A673 (cell line): ENCODE results near the gene ERP27. TPM values are rescaled to one million over a fixed set of nuclear protein-coding genes. Genes with fewer than 3 reads are reported as not detected.

Source experiments
- BruUV-seq: library from RNA; stranded (reverse); fragments of 400-500 nt; replicated peaks from 2 replicates; lab custom pipeline; 2021; lab: Mats Ljungman, UMichigan
- CTCF ChIA-PET: fragments of 300-600 bp; sonication (Branson Sonifier 250); formaldehyde crosslinking; loops from one replicate; lab custom pipeline; 2022; ENCODE audit warnings: antibody characterized with exemption; lab: Charles Lee
- POLR2A ChIA-PET: fragments of 300-600 bp; sonication (Branson Sonifier 250); formaldehyde crosslinking; loops from one replicate; lab custom pipeline; 2022; ENCODE audit warnings: antibody characterized with exemption; ENCODE audit not compliant: low non-redundant PET; lab: Charles Lee
- DNase-seq: peaks from one replicate; pipeline ENCODE4 v3.0.0-alpha.2; 2015; ENCODE audit warnings: low spot score
- H3K27ac ChIP-seq: fragments of 200-600 bp; sonication (generic); 2 replicates; pipeline ENCODE4 v1.5.1; 2016; ENCODE audit warnings: mixed run types, low read depth, mild to moderate bottlenecking, mixed read lengths, antibody characterized with exemption, low read length; ENCODE audit not compliant: poor library complexity, severe bottlenecking
- H3K27me3 ChIP-seq: fragments of 200-600 bp; sonication (generic); replicated peaks from 2 replicates; pipeline ENCODE4 v1.6.1; 2017; ENCODE audit warnings: mixed run types, low read depth, mild to moderate bottlenecking, mixed read lengths, antibody characterized with exemption, low read length; ENCODE audit not compliant: insufficient read depth, poor library complexity
- H3K36me3 ChIP-seq: fragments of 200-600 bp; sonication (generic); 2 replicates; pipeline ENCODE4 v1.6.1; 2016; ENCODE audit warnings: mixed run types, mild to moderate bottlenecking, mixed read lengths, antibody characterized with exemption, low read length; ENCODE audit not compliant: insufficient read depth, poor library complexity, severe bottlenecking
- H3K4me1 ChIP-seq: fragments of 200-600 bp; sonication (generic); 2 replicates; pipeline ENCODE4 v1.6.1; 2017; ENCODE audit warnings: mixed run types, mild to moderate bottlenecking, mixed read lengths, antibody characterized with exemption, low read length; ENCODE audit not compliant: insufficient read depth, poor library complexity, severe bottlenecking
- H3K4me3 ChIP-seq: fragments of 200-600 bp; sonication (generic); 2 replicates; pipeline ENCODE4 v1.5.1; 2016; ENCODE audit warnings: low read depth, mixed run types, mild to moderate bottlenecking, mixed read lengths, low read length; ENCODE audit not compliant: poor library complexity, severe bottlenecking
- H3K9me3 ChIP-seq: fragments of 200-600 bp; sonication (generic); 2 replicates; pipeline ENCODE4 v1.6.1; 2016; ENCODE audit warnings: mixed run types, low read depth, mild to moderate bottlenecking, mixed read lengths, antibody characterized with exemption, low read length; ENCODE audit not compliant: poor library complexity, severe bottlenecking
- EZH2 ChIP-seq: fragments of 200-600 bp; sonication (generic); IDR thresholded peaks from 2 replicates; pipeline ENCODE4 v1.6.1; 2017; ENCODE audit warnings: borderline replicate concordance, low read depth, mild to moderate bottlenecking, mixed read lengths, antibody characterized with exemption, low read length; ENCODE audit not compliant: poor library complexity, severe bottlenecking
- intact Hi-C: fragments of 100-400 bp; cut with micrococcal nuclease; formaldehyde crosslinking; loops from one replicate; pipeline ENCODE4 v1.10.0; 2022; ENCODE audit not compliant: unreplicated experiment
- total RNA-seq: library from RNA; stranded (reverse); gene quantifications from 2 replicates; pipeline ENCODE4 v1.2.3, GENCODE V29; 2021
- TF ChIP-seq, protein P1 (sequence below): fragments of 300-800, 200-600 bp; sonication (generic); conservative IDR thresholded peaks from 2 replicates; pipeline ENCODE4 v1.5.1; 2017; ENCODE audit warnings: low read depth, mild to moderate bottlenecking, antibody characterized with exemption, low read length, moderate library complexity, mixed read lengths

ERP27 gene
- total RNA-seq, 1 experiment from 2014 or later: not detected

DNA sequence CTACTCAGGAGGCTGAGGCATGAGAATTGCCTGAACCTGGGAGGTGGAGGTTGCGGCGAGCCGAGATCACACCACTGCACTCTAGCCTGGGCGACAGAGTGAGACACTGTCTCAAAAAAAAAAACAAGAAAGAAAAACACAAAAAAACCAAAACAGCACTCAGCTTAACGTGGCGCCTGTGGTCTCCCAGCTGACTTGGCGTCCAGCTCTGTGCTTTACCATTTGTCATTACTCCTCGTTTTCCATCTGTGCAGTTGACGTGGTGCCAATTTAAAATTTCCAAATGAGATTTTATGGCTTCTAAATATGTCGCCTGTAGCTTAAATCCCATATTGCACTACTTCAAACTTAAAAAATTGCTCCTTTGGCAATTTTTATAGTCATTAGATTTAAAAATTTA is 54.7 kb downstream of the ERP27 start:
- CTCF ChIA-PET: no interaction called here
- H3K4me1 ChIP-seq: peaks cover 19% of the 10 kb centered on the region
- H3K27me3 ChIP-seq: no peaks in the 10 kb centered on the region
- no peak for TF ChIP-seq EZH2
- TF ChIP-seq, protein P1, sequence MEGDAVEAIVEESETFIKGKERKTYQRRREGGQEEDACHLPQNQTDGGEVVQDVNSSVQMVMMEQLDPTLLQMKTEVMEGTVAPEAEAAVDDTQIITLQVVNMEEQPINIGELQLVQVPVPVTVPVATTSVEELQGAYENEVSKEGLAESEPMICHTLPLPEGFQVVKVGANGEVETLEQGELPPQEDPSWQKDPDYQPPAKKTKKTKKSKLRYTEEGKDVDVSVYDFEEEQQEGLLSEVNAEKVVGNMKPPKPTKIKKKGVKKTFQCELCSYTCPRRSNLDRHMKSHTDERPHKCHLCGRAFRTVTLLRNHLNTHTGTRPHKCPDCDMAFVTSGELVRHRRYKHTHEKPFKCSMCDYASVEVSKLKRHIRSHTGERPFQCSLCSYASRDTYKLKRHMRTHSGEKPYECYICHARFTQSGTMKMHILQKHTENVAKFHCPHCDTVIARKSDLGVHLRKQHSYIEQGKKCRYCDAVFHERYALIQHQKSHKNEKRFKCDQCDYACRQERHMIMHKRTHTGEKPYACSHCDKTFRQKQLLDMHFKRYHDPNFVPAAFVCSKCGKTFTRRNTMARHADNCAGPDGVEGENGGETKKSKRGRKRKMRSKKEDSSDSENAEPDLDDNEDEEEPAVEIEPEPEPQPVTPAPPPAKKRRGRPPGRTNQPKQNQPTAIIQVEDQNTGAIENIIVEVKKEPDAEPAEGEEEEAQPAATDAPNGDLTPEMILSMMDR: no peak
- H3K27ac ChIP-seq: no peak overlapping the region
- no peaks in the 10 kb centered on the region for H3K9me3 ChIP-seq
- H3K36me3 ChIP-seq: no peaks in the 10 kb centered on the region
- DNase-seq: no peak
- no TSS peak for BruUV-seq
- POLR2A ChIA-PET: no interaction called here
- no peak overlapping the region for H3K4me3 ChIP-seq
- intact Hi-C loops: no loop called here

DNA sequence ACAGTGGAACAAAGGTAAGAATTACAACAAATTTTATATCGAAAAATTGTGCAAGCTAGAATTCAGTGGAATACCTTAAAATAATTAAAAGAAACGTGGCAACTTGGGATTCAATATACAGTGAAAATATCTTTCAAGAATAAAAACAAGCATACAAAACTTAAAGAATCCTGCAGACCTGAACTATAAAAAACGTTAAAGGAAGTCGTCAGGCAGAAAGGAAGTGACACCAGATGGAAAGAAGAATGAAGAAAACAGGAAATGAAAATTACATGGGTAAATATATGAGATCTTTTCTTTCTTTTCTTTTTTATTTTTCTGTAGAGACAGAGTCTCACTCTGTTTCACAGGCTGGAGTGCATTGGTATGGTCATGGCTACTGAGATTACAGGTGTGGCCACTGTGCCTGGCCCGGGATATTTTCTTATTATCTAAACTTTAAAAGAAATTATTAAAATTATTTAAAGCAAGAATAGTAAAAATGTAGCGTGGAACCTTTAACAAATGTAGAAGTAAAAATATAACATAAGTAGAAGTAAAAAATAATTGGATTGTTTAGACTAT is 57.4 kb downstream of the ERP27 start:
- peaks cover 19% of the 10 kb centered on the region for H3K4me1 ChIP-seq
- no peaks in the 10 kb centered on the region for H3K9me3 ChIP-seq
- peak; percentile 24 for DNase-seq
- H3K4me3 ChIP-seq: no peak overlapping the region
- BruUV-seq: no TSS peak
- POLR2A ChIA-PET: no interaction called here
- intact Hi-C loops: no loop called here
- H3K36me3 ChIP-seq: no peaks in the 10 kb centered on the region
- H3K27me3 ChIP-seq: no peaks in the 10 kb centered on the region
- H3K27ac ChIP-seq: no peak overlapping the region
- TF ChIP-seq, protein P1: no peak
- no peak for TF ChIP-seq EZH2
- CTCF ChIA-PET: no interaction called here

DNA sequence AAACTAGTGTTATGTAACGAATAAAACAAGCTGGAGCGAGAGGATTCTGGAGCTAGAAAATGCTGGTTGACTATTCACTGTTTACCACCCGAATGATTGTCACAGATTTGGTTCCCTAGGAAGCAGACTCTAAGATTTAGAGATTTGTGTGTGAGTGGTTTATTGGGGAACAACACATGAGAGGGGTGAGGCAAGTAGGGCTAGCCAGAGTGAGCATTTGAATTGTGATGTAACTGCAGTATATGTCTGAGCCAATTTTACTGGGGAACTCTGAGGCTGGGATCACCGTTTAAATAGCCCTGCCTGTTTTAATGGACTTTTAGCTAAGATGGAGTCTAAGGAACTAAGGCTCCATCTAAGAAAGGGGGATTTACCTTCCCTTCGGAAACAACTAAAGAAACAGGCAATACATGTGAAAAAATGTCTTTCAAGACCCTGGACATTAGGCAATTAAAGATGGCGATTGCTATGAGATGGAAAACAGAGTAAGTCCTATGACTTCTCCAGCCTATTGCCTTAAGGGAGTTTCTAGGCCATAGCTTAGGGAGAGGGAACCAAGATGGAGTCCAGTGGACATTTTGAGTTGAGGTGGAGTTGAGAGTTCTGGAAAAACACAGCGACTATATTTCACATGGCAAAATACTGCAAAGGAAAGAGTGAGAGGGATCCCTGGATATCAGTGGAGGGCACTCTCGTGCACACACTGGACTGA is 59.0 kb downstream of the ERP27 start:
- TF ChIP-seq EZH2: no peak
- TF ChIP-seq, protein P1: no peak
- Histone ChIP-seq H3K27ac (no peak overlapping the region), H3K27me3 (no peaks in the 10 kb centered on the region), H3K4me1 (peaks cover 13% of the 10 kb centered on the region), H3K9me3 (no peaks in the 10 kb centered on the region), H3K4me3 (no peak overlapping the region), H3K36me3 (no peaks in the 10 kb centered on the region)
- intact Hi-C loops: no loop called here
- no TSS peak for BruUV-seq
- DNase-seq: no peak
- POLR2A ChIA-PET: interaction anchor here (0.6 kb wide), 1 partner anchor 259 kb away, joined by 4 read pairs; no protein-coding TSS in a partner anchor
- CTCF ChIA-PET: no interaction called here
